ENCODE results near the gene SELENOM.

The SELENOM gene

GRCh38 chr22:31093086-31093850 lies 14.1 kb downstream of the SELENOM start:
- Histone ChIP-seq H3K9me3 (no peaks in the 10 kb centered on the region), H3K36me3 (peaks cover 51% of the 10 kb centered on the region), H3K4me3 (ENCODE audit: low read depth in 1 of 2, low read length in 1 of 2) (no peak overlapping the region), H3K27me3 (no peaks in the 10 kb centered on the region), H3K27ac (no peak overlapping the region), H3K4me1 (ENCODE audit: control insufficient read depth in 1 of 2, insufficient read depth in 1 of 2, low read depth in 1 of 2, low read length in 1 of 2) (no peaks in the 10 kb centered on the region)
- TF ChIP-seq CTCF (IDR thresholded peaks at IDR 0.05) = no peak

- Histone ChIP-seq H3K27me3 (no peaks in the 10 kb centered on the region), H3K4me1 (ENCODE audit: control insufficient read depth in 1 of 2, insufficient read depth in 1 of 2, low read depth in 1 of 2, low read length in 1 of 2) (no peaks in the 10 kb centered on the region), H3K4me3 (ENCODE audit: low read depth in 1 of 2, low read length in 1 of 2) (no peak overlapping the region), H3K9me3 (no peaks in the 10 kb centered on the region), H3K27ac (no peak overlapping the region), H3K36me3 (peaks cover 54% of the 10 kb centered on the region)
- no peak for TF ChIP-seq CTCF (IDR thresholded peaks at IDR 0.05)
Measured at GRCh38 chr22:31092161-31092560, 15.2 kb downstream of the SELENOM start.

GRCh38 chr22:31091106-31091975 lies 16.0 kb downstream of the SELENOM start:
- Histone ChIP-seq H3K27me3 (no peaks in the 10 kb centered on the region), H3K27ac (no peak overlapping the region), H3K4me1 (ENCODE audit: control insufficient read depth in 1 of 2, insufficient read depth in 1 of 2, low read depth in 1 of 2, low read length in 1 of 2) (no peaks in the 10 kb centered on the region), H3K4me3 (ENCODE audit: low read depth in 1 of 2, low read length in 1 of 2) (no peak overlapping the region), H3K9me3 (no peaks in the 10 kb centered on the region), H3K36me3 (peaks cover 45% of the 10 kb centered on the region)
- no peak for TF ChIP-seq CTCF (IDR thresholded peaks at IDR 0.05)

GRCh38 chr22:31090217-31091085 lies 16.9 kb downstream of the SELENOM start:
- Histone ChIP-seq H3K4me1 (ENCODE audit: control insufficient read depth in 1 of 2, insufficient read depth in 1 of 2, low read depth in 1 of 2, low read length in 1 of 2) (peaks cover 3 to 4% of the 10 kb centered on the region in 2 experiments), H3K9me3 (no peaks in the 10 kb centered on the region), H3K36me3 (peaks cover 41% of the 10 kb centered on the region), H3K4me3 (ENCODE audit: low read depth in 1 of 2, low read length in 1 of 2) (no peak overlapping the region), H3K27ac (no peak overlapping the region), H3K27me3 (no peaks in the 10 kb centered on the region)
- no peak for TF ChIP-seq CTCF (IDR thresholded peaks at IDR 0.05)

Data from neutrophil (primary cell).